Activated CD8-positive, alpha-beta memory T cell treated with anti-CD3 and anti-CD28 coated beads for 48 hours (primary cell): ENCODE data around the gene HS3ST4.

Experiments used
- DNase-seq, 3 experiments: peaks; one replicate each; pipeline ENCODE4 v3.0.0-alpha.2; 2020; ENCODE audit warnings: low read depth in 2 of 3, low spot score in 2 of 3

HS3ST4 gene

DNA sequence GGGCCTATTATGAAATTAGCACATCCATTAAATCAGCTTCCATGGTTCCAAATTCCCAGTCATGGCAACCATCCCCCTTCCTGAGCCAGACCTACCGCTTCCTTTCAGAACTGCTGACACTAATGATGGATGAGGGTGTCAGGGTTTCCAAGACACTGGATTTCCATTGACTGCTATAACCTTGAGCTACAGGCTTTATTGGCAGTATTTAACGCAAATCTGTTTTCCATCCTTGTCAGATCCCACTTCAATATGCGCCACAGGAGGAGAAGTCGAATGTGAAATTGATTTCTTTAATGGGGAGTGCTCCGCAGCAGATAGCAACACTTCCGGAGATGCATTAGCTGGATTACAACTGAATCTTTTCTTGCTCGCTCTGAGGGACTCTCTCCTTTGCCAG is 197.1 kb downstream of the HS3ST4 start:
- DNase-seq: no peak

DNA sequence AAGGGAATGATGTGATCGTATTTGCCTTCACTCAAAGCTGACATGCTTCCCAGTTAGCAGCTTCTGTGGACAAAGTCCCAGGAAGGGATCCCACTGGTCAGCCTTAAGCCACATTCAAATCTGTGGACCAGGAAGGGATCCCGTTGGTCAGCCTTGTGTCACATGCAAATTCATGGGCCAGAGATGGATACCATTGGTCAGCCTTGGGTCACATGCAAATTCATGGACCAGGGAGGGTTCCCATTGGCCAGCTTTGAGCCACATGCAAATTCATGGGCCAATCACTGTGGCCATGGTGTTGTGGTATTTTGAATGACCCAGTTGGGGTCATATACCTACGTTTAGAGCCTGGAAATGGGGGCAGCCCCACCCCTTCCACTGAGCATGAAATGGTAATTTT is 201.6 kb downstream of the HS3ST4 start:
- DNase-seq: no peak

DNA sequence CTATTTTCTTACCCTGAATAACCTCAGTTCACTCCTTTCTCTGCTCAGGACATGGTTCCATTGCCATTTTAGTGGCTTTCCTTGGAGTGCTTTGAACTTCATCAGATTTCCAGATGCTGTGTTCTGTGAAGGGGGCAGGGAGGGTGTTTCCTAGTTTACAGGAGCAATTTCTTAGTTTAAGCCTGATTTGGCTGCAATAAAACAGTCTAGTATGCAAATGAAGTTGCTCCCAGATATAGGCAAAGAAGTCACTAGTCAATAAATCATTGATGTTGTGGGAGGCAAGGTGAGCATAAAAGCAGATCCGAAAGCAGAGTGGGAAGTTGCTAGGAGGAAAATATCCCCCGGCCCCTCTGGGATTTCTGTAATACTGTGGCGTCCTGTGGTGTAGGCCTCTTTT is 202.3 kb downstream of the HS3ST4 start:
- DNase-seq: no peak

DNA sequence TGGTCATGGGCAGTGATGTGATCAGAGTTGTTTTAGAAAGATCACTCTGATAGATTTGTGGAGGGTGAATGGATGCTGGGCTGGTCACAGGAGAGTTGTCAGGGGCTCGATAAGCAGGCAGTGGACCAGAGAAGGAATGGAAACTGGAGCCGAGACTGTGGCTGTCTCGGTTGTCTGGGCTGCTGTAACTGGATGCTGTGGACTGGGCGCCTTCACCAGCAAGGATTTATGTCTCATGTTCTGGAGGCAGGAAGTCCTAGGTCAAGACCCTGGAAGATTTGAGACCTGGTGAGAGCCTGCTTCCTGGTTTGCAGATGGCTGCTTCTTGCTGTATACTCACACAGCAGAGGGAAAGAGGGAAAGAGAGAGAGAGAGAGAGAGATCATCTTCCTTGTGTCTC is 203.6 kb downstream of the HS3ST4 start:
- DNase-seq: no peak

DNA sequence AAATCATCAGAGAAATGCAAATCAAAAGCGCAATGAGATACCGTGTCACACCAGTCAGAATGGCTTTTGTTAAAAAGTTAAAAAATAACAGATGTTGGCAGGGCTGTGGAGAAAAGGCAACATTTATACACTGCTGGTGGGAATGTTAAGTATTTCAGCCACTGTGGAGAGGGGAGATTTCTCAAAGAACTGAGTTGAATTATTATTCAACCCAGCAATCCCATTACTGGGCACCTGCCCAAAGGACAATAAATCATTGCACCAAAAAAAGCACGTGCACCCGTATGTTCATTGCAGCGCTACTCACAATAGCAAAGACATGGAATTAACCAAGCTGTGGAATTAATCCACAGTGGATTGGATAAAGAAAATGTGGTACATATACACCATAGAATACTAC is 204.7 kb downstream of the HS3ST4 start:
- no peak for DNase-seq

DNA sequence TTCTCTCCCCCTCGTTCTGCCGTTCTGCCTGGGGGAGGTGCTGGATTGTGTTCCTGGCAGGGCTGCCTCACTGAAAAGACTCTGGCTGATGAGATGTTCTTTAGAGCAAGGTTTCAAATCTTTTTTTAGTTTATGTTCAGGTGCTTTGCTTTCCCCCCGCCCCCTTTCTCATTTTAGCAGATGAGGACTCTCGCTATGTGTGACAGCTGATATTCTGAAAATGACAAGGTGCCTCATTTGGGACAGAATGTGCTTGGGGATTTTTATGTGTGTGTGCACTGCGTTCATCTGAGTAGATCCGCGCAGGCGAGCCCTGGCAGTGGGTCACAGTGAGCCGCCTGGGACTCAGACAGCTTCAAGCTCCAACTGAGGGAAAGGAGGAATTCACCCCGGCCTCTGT is 205.9 kb downstream of the HS3ST4 start:
- DNase-seq: no peak

DNA sequence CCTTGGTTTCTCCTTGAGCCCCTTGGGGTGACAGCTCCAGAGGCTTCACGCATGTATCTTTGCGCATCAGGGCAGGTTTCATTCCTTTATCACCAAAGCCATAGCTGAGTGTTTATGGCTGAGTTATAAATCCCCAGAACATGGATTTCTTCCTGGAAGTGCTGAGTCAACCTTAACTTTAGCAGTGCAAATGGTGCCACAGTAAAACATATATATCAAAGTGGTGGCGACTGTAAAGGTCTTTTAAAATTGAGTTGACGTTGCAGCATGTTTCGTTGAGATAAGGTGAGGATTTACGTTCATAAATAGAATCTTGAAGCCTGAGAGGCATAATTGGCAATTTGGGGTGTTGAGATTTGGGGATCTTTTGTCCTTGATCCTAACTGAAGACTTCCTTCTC is 214.1 kb downstream of the HS3ST4 start:
- DNase-seq: no peak

DNA sequence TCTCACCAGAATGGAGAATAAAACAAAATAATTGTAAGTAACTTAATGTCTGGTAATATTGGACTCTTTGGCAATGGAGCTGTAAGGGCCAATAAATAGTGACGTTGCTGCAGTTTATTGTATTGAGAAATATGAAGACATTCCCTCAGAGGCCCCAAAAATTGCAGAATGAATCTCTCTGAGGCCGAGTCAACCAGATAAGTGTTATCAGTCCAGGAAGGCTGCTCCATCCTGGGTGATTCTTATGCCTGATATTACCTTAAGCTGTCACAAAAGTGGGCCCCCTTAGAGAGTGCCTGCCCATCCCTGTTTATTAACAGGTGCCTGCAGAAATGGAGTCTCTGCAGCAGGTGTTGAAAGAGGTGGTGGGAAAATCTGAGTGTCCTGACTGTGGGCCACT is 219.2 kb downstream of the HS3ST4 start:
- DNase-seq: no peak

DNA sequence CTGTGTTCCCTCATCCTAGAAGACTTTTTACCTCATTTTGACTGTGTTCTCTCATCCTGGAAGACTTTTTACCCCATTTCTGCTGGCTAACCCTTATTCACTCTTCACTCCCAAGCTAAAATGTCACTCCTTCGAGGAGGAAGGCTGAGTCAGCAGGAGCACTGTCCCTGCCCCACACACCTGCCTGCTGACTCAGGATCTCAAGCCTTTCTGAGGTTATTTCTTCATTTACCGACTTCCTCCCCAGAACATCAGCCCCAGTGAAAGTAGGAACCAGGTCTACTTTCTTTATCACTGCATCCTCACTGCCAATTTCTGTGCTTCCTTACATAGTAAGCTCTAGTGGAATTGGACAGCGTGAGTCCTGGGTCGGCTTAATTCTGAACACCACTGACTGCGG is 220.6 kb downstream of the HS3ST4 start:
- DNase-seq: no peak

DNA sequence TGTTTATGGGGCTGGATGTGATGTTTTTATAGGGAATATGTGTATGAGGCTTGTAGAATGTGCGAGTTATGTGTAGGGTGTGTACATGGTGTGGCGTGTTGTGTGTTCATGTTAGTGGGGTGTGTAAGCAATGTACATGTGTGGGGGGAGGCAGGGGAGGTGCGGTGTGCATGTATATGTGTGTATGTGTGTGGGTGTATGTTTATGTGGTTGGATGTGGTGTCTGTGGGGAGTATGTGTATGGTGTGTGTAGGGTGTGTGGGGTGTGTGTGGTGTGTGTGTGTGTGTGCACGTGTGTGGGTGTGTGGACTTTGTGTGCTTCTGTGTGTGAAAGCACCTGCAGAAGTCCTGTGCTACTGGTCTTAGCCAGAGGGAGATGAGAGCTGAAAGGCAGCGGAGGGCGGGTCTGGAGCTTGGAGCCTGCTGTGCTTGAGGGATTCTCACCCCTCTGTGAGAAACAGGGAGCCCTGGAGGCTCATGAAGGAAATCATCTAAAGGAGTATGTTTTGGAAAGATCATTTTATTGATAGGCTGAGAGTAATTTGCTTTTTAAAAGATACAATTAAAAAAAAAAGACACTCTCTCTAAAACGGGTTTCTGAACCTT is 222.7 kb downstream of the HS3ST4 start:
- no peak for DNase-seq

DNA sequence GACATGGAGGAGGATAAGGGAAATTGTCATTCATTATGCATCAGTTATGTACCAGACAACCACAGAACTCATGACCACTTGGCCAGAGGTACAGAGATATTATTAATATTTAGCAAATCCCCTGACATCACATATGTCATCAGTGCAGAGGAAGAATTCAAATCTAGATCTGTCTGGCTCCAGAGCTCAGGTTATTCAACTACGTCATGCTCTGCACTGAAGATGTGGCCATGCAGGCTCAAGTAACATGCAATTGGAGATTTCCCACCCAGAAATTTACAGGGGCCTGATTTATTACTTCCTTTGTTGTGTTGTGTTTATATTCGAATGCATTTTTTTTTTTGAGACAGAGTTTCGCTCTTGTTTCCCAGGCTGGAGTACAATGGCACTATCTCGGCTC is 224.3 kb downstream of the HS3ST4 start:
- no peak for DNase-seq

DNA sequence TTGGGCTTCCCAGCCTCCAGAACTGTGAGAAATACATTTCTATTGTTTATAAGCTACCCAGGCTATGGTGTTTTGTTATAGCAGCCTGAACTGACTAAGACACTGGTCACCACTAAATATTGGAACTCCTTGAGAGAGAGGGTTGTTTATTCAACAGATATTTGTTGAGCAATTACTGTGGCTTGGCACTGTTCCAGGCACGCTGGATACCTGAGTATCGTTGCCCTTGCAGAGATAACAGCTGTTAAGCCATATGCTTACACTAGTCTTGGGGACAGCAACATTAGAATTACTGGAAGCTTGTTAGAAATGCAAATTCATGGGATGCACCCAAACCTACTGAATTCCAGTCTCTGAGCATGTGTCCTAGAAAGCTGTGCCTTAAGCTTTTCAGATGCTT is 230.7 kb downstream of the HS3ST4 start:
- no peak for DNase-seq

DNA sequence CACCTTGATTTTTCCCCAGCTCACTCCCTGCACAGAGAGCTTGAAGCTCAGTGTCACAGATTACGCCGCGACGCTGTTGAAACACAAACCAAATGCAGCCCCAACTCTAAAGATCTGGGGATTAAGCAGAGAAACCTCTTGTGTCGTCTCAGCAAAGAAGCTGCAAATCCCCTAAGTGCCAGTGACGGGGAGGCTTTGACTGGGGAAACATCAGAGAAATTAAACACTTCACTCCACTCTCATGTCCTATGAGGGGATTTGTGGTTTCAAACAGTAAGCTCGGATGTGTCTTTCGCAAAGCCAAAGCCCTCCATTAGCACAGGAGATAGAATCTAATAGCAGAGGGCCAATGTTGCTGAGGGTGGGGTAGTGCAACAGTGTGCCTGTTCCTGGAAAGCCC is 233.7 kb downstream of the HS3ST4 start:
- DNase-seq: no peak

DNA sequence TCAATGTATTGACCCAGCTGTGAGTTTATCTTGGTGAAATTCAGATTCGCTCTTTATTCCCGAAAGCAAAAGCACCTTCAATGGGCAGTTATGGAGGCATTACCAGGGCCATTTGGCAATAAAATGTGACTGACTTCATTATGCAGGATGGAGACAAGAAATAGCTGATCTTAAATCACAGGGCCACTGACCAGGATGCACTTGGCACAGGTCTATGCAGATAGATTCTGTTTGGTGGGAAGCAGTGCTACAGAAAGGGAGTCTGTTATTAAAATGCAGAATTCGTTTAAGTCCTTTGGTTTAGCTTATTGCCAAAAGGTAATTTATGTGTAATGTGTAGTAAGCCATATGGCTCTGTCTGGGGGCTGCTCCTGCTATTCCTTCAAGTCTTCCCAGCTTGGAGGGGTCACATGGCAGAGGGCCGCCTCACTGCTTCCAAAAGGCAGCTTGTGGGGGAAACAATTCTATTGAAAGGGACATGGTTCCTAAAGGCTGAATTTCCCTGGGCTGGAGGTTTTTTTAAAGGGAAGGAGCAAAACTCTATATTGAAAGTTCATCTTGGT is 239.8 kb downstream of the HS3ST4 start:
- DNase-seq: no peak

DNA sequence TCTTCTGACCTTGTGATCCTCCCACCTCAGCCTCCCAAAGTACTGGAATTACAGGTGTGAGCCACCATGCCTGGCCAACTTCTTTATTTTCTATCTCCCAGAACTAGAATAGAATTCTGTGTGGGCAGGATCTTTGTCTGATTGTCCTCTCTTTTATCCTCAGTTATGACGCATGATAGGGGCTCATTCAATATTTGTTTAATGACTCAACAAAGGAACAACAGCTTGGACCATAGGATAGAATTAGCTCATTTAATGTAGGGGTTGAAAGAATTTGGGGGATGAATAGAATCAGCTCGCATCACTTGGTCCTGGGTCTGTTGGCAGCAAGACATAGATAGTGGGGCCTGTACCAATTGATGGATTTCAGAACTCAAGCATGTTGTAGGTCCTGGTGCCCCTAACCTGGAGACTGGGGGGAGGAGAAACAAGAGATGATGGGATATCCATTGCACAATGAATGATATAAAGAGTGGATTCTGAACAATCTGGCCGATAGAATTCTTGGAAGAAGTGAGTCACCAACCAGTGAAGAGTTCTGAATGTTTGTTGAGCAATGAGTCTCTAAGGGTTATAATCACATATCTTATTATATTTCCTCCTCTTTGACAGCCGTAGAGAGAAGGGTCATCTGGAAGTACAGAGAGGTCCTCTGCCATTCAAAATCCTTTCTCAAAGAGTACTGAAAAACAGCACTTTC is 250.2 kb downstream of the HS3ST4 start:
- DNase-seq: no peak

DNA sequence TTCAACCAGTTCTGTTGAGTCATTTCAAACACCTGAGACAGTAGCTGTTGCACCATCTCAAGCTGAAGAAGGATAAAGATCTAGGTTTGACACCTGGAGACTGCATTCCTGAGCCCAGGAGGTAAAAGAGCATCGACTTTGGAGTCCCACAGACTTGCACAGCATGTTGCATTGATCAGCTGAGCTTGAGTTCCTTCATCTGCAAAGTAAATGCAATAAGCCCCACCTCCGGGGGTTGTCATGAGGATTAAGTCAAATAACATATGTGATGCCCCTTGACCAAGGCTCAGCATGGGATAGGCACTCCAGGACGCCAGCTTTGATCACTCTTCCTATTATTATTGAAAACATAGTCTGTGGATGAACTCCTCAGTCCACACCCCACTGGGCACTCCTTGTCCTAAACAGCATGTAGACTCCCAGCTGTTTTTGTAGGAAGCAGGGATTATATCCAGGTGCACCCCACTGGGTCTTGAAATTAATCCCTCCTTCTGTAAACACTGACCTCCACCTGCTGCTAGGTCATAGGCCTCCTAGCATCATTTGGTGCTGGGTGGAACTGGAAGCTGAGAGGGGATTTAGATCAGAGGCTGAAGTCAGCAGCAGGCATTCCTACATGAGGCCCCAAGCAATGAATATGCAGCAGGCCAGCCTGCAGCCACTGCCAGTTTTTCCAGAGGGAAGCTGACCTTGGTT is 259.0 kb downstream of the HS3ST4 start:
- DNase-seq: no peak

DNA sequence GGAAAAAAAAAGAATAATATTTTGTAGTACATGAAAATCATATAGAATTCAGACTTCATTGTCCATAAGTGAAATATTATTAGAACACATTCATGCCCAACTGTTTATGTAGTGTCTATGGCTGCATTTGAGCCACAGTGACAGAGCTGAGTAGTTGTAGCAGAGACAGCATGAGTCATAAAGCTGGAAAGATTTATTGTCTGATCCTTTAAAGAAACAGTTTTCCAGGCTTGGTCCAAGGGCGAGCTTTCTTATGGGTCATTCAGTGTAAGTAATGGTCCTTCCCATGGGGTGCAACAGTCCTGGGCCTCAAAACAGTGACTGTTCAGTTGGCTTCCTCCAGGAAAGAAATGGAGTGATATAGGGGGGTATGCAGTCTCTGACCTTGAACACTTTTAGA is 260.2 kb downstream of the HS3ST4 start:
- no peak for DNase-seq

DNA sequence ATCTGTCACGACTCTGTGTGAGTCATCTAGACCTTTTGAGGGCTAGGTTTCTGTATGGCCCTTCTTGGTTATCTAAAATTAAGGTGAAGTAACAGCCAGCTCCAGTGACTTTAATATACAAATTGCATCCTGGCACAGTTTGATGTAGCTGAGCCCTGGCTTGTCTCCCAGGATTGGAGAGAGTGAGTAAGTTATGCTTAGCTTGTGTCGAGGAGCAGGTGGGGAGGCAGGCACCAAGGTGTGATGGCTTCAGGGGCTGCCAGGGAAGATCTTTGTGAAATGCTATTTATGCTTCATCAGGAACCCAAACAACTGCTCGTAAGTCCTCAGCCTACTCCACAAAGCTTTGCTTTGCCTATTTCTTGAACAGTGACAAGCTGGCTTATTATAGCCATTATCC is 261.2 kb downstream of the HS3ST4 start:
- no peak for DNase-seq

DNA sequence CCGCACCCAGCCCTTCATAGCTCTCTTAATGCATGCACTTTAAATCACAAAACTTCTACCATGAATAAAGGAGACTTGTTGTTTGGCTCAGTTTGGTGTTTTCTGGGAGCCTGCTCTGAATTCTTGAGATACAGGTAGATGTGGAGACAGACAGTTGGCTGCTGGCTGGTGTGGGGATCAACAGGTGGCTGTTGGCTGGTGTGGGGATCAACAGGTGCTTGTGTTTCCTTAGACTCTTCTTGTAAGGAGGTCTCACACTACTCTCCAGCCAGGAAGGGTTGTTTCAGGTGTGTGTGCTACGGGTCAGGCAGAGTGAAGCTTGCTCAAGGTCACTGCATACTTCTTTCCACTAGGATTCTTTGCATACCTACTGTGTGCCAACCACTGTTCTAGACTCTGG is 265.9 kb downstream of the HS3ST4 start:
- no peak for DNase-seq

DNA sequence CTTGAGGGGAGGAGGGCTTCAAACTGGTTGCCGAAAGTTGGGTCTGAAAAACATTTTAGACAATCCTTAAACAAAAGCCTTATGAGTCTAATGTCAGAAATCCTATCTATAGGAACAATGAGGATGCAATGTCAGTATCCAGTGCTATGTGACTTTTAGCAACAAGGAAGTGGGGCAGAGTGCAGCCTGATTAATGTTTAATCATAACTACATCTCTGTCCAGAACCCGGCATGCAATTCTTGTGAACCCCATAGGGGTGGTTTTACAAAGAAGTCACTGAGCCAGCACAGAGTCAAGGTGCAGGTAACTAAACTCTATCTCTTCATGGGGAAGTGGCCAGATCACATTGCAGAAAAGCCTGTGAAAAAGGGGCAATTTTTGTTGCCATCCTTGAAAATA is 267.5 kb downstream of the HS3ST4 start:
- DNase-seq: no peak

DNA sequence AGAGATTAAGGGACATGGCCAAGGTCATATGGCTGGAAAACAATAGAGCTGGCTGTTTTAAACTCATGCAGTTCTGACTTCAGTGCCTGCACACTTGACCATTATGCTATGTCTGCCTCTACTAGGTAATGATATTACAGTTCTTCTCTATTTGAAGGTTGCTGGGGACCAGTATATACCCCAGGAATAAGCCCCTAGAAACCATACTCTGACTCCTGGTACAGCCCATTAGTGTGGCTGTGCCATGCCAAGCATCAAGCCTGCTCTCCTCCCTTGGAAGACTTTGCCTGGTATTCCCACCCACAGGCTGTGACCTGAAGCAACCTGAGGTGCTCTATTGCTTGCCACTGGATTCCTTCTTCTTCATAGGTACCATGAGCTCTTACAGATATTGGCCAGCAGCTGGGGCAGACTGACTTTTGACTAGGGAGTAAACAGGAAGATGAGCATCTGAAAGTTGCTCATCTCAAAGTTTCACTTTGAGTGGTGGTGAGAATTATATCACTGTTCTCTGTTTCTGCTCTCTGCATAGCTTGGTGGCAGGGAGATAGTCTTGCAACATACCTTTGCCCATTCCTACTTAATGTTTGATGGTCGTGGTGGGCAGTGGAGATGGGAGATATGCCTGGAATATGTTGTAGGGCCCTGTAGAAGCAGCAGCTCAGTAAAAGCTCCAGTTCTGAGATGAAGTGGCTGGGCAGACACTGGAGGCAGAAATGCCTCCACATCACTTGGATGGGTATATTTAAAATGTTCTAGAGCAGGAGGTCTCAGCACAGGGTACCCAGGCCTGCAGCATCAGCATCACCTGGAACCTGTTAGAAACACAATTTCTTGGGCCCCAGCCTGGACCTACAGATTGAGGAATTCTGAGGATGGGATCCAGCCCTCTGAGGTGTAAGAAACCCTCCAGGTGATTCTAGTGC is 274.7 kb downstream of the HS3ST4 start:
- no peak for DNase-seq
